HG02571 (cell line): ENCODE measurements around the gene MGAT1.

ENCODE experiments used
- ATAC-seq: cut with Tn5 transposase; IDR thresholded peaks from one replicate; pipeline ENCODE4 v1.9.1; 2021; ENCODE audit warnings: mild to moderate bottlenecking, moderate library complexity; ENCODE audit not compliant: unreplicated experiment

The MGAT1 gene

GRCh38 chr5:180824630-180825476 lies 22.2 kb upstream of the MGAT1 start:
- no peak for ATAC-seq

GRCh38 chr5:180823940-180824629 lies 21.5 kb upstream of the MGAT1 start:
- ATAC-seq, result no peak

- no peak for ATAC-seq
Observed at GRCh38 chr5:180823346-180823745, 20.7 kb upstream of the MGAT1 start.

- ATAC-seq, result no peak
Observed at GRCh38 chr5:180821538-180821937, 18.9 kb upstream of the MGAT1 start.

- peak; percentile 58 for ATAC-seq
Observed at GRCh38 chr5:180820788-180821321, 18.2 kb upstream of the MGAT1 start.

GRCh38 chr5:180818677-180819341 lies 16.2 kb upstream of the MGAT1 start:
- no peak for ATAC-seq

- ATAC-seq, result no peak
Observed at GRCh38 chr5:180817893-180818674, 15.5 kb upstream of the MGAT1 start.

GRCh38 chr5:180816608-180817534 lies 14.3 kb upstream of the MGAT1 start:
- ATAC-seq, result no peak

GRCh38 chr5:180815293-180815917 lies 12.8 kb upstream of the MGAT1 start:
- no peak for ATAC-seq

- ATAC-seq, result no peak
Observed at GRCh38 chr5:180813420-180813819, 10.8 kb upstream of the MGAT1 start.

- ATAC-seq, result no peak
Observed at GRCh38 chr5:180811623-180812124, 9.1 kb upstream of the MGAT1 start.

- ATAC-seq, result no peak
Observed at GRCh38 chr5:180810959-180811622, 8.5 kb upstream of the MGAT1 start.

- peak; percentile 67 for ATAC-seq
Observed at GRCh38 chr5:180810210-180810958, 7.8 kb upstream of the MGAT1 start.

- peak; percentile 47 for ATAC-seq
Observed at GRCh38 chr5:180809403-180810209, 7.0 kb upstream of the MGAT1 start.

GRCh38 chr5:180808461-180809000 lies 5.9 kb upstream of the MGAT1 start:
- ATAC-seq, result no peak

- no peak for ATAC-seq
Observed at GRCh38 chr5:180807654-180808414, 5.2 kb upstream of the MGAT1 start.
